ENCODE data around the gene FAM149A.

Gene FAM149A

DNA sequence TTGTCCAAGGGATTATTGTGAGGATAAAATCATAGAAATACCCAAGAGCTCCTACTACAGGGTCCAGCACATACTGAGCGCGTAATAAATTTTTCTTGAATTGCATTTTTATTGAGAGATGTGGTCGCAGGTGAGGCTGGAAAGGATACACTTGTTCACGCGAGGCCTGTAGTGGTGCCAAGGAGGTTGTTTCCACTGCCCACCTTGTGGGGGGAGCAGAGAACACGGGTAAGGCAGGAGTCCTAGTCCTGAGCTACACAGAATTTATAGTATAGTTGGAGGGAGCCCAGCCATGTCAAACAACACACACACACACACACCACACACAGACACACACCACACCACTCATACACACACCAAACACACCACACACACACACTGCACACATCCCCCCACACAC lies 55.1 kb downstream of the FAM149A start:
- DNase-seq = no peak

- no peak for DNase-seq
These were observed 56.6 kb downstream of the FAM149A start for GRCh38 chr4:186161138-186161537.

DNA sequence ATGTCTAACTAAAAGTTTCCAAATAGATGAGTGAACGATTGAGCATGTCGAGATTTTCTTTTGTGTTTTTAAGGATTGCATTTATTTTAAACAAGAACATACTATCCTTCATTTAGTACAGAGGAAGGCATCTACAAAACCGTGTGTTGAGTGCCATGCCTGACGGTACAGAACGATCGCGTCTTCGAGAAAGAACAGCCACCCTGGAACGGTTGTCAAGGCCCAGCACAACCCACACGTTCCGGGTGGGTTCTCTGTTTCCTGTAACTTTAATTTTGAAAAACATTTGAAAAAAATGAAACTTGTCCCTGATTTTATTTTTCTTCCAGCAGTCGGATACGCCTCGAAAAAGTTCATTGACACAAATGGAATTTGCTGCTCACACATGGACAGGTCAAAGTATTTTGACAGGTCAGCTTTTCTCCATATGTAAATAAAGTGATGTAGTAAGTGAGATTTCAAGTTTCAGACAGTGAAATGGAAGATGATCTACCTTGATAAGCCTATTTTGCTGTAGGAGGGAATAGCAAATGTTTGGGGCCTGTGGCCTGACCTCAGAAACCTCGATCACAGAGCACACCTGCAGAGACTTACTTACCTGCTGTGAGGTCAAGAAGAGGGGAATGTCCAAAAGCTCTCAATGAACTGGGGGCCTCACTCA lies 62.5 kb downstream of the FAM149A start:
- DNase-seq = no peak

GRCh38 chr4:186167605-186168004 lies 63.1 kb downstream of the FAM149A start:
- DNase-seq = no peak

GRCh38 chr4:186168750-186169149 lies 64.2 kb downstream of the FAM149A start:
- DNase-seq = no peak

DNA sequence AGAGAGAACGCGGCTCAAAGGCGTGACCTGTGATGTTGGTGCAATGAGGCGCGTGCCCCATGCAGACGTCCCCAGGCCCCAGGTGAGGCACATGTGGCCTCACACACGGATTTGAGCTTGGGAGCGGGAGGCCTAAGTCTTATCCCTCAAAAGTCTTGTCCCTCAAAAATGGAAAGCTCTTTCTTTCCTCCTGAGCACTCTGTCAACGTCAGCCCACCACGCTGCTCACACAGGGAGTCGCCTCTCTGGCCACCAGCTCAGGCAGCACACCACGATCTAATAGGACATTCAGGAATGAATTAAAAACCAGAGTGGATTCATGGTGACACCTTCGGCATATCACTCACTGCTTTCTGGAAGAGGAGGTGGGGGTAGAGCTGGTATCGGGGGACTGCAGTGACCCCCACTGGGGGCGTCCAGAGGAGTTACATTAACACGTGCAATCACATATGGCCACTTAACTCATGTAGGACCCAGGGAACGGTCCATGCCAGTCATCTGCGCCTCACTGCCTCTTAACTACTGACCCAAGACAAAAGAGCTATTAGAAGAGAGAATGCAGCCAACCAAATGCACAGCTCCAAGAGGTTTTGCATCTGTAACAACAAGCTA lies 64.9 kb downstream of the FAM149A start:
- DNase-seq = no peak

- DNase-seq = no peak
These were observed 65.7 kb downstream of the FAM149A start for GRCh38 chr4:186169945-186170802.

- DNase-seq = no peak
These were observed 66.5 kb downstream of the FAM149A start for GRCh38 chr4:186170966-186171365.

- DNase-seq = no peak
These were observed 68.0 kb downstream of the FAM149A start for GRCh38 chr4:186172546-186172945.

DNA sequence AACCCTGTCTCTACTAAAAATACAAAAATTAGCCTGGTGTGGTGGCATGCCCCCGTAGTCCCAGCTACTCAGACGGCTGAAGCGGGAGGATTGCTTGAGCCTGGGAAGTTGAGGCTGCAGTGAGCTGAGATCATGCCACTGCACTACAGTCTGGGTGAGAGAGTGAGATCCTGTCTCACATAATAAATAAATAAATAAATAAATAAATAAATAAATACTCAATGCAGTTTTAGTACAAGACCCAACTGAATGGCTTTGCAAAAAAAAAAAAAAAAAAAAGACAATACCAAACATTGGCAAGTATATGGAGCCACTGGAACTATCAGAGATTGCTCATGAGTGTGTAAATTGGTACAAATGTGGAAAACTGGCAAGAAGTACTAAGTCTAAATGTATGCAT lies 83.6 kb downstream of the FAM149A start:
- DNase-seq = no peak

GRCh38 chr4:186189656-186190055 lies 85.2 kb downstream of the FAM149A start:
- no peak for DNase-seq

DNA sequence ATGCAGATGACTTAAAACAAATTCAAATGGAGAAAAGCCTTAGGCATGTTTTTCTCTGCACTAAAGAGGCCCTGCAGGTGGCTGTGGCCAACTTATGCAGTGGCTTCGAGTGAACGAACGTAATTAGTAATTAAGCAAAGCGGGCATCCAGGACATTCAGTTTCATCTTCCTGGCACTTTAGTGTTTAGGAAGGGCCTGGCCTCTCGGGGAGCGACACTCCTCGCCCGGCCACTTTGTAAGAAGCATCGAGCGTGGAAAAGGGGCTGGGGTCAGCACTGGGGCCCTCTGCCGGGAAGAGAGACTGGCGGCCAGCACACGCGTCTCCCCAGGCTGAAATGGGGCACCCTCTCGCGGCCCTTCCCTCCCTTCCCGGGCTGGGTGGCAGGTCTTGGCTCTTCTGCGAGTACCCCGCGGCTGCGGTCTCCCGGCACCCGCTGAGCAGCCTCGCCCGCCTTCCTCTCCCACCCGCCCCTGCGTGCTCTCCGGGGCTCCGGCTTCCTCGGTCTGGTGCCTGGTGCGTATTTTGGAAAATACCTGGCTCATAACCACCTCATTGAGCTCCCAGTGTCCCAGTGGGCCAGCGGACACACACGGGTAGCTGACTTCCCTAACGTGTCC lies 86.2 kb downstream of the FAM149A start:
- peak; percentile 53 for DNase-seq

- peak; percentile 82 for DNase-seq
These were observed 86.9 kb downstream of the FAM149A start, which contains the start of gene CYP4V2 for GRCh38 chr4:186191200-186192065. TSS of gene CYP4V2 (plus strand) at chr4:186191567. CDS start at chr4:186191824, 257 bp downstream.

DNA sequence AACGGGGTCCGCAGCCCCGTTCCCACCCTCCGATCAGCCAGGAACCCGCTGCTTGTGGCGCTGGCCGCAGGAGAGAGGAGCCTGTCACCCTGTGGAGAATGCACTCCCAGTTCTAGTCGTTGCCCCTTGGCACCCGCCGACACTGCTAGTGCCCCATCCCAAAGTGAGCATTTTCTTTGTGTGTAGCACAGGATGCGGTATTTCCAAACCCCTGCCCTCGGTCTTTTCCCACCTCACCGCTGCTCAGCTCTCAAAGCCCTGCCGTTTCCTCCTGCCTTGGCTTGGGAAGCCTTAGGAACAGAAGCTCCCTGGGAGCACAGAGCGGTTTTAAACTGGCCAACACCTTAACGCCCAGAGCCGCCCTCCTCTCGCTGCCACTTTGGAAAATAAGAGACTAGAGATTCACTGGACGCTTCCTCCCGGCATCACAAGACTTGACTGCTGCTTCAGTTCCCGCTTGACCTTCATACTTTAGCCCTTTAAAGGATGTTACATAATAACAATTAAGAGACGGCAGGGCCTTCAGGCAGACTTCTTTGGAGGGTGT lies 87.6 kb downstream of the FAM149A start:
- peak; percentile 40 for DNase-seq

- no peak for DNase-seq
These were observed 89.3 kb downstream of the FAM149A start for GRCh38 chr4:186193851-186194250.

- DNase-seq = no peak
These were observed 91.6 kb downstream of the FAM149A start for GRCh38 chr4:186196063-186196462.

DNA sequence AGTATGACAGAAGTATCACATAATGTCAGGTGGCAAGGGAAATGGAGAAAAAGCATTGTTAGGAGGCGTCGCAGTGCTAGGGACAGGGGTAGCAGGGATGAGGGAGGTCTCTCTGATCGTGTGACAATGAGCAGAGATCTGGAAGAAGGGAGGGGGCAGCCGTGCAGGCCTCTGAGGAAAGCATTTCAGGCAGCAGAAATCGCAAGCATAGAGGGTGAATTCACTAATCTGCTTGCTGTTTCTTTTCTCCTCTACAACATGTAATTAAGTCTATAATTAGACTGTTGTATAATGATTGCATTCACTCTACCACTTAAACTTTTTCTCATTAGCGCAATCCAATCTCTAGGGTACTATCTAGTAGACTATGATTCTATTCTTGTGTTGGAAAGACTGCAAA lies 96.0 kb downstream of the FAM149A start:
- no peak for DNase-seq

- no peak for DNase-seq
These were observed 96.5 kb downstream of the FAM149A start for GRCh38 chr4:186201010-186201409.

DNA sequence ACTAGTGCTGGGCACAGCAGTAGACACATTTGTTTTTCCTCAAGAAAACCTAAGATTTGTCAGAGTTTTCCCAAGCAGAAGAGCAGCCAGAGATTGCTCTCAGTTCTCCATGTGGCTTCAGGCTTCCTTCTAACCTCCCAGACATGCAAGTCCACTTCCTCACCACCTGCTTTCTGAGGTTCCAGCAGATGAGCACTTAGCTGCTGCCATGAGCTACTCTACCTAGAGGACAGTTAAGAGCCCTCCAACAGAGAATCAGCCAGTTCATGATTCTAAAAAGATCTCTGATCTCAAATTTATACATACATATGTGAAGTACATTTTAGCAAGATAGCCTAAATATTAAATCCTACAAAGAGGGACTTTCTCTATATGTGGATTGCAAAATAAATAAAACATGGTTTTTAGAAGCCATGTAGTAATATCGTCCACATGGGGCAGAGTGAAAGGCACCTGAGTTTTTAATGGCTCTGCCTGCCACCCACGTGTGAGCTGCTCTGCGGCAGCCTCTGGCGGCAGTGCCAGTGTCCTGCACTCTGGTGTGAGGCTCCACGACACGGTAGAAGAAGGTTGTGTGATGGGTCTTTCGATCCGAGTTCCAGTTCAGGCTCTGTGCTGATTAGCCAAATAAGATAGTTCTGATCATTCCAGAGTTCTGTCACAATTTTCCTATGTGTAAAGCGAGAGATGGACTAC lies 97.2 kb downstream of the FAM149A start:
- peak; percentile 48 for DNase-seq

DNA sequence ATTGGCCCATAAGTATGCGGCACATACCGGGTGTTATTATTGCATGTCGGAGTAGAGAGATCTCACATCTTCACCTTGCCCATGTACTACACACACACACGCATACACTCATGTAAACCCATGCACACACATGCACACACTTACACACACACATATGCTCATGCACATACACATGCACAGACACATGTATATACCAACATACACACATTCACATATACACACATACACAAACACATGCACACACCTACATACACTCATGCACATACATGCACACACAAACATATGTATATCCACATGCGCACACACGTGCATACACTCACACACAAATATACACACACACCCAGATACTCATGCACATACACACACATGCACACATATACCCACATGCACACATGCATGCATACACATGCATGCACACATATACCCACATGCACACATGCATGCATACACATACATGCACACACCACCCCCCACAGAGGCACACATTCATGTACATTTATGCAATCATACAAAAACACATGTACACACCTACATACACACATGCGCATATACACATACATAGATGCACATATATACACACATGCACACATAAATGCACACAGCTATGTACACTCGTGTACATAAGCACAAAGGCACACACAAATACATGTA lies 98.1 kb downstream of the FAM149A start:
- no peak for DNase-seq

DNA sequence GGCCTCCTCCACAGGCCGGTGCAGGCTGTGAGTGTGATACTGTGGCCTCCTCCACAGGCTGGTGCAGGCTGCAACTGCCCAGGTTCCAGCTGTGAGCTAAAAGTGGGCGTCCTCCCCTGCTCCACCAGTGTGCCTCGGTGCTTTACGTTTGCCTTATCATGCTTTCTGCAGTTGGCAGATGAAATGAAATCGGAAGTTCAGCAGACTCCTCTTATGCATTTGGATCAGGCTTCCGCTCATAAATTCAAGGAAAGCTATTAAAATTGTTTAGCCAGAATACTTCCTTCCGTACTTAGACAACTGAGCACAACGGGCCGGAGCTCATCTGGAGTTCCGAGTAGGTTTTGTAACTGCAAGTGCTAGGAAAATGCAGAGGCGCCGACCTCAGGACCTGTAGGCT lies 98.9 kb downstream of the FAM149A start:
- DNase-seq = no peak
